B cell (primary cell): ENCODE results near the gene DECR2. TPM values are rescaled to one million over a fixed set of nuclear protein-coding genes. Genes with fewer than 3 reads are reported as not detected.
A peak's percentile ranks its signal among the peaks of the same experiment; 100 is the strongest.

Experiments used
- ATAC-seq: fragments of 200-7000 bp; cut with Tn5 transposase; one replicate; pipeline ENCODE4 v1.10.0; 2021; ENCODE audit warnings: low read depth, mild to moderate bottlenecking, moderate number of reproducible peaks, moderate library complexity
- CTCF ChIA-PET: fragments of 350-600 bp; sonication (Branson Sonifier 250); formaldehyde crosslinking; loops from one replicate; lab custom pipeline; 2021; ENCODE audit warnings: antibody characterized with exemption, inconsistent platforms; lab: Charles Lee
- POLR2A ChIA-PET: fragments of 350-600 bp; sonication (Branson Sonifier 250); formaldehyde crosslinking; loops from one replicate; lab custom pipeline; 2021; ENCODE audit warnings: antibody characterized with exemption; lab: Charles Lee
- DNase-seq: peaks from one replicate; pipeline ENCODE4 v3.0.0; 2013
- H2AFZ ChIP-seq: 2 replicates; pipeline ENCODE4 v1.6.1; 2012; ENCODE audit warnings: mild to moderate bottlenecking, low read depth, low read length; ENCODE audit not compliant: insufficient read depth, poor library complexity, severe bottlenecking
- H3K27ac ChIP-seq, 2 donors: 1 replicate in 1 of 2; 2 replicates in 1 of 2; pipeline ENCODE4 v1.5.1; 2012 to 2013; ENCODE audit warnings: low read length in 2 of 2, mild to moderate bottlenecking in 2 of 2, moderate library complexity in 1 of 2
- H3K27me3 ChIP-seq, 4 experiments: fragments of 200-600 bp in 1 of 4; sonication (generic) in 1 of 4; replicated peaks in 1 of 4; 1 replicate in 2 of 4; 2 replicates in 2 of 4; pipeline versions ENCODE4 v1.6.1 to v1.7.0; 2013 to 2016; ENCODE audit warnings: low read length in 3 of 4, mild to moderate bottlenecking in 2 of 4, mixed read lengths in 1 of 4, moderate library complexity in 1 of 4; ENCODE audit not compliant: insufficient read depth in 4 of 4, control insufficient read depth in 3 of 4; ENCODE audit errors: control extremely low read depth in 1 of 4
- H3K36me3 ChIP-seq, 2 experiments: replicated peaks in 1 of 2; 1 replicate in 1 of 2; 2 replicates in 1 of 2; pipeline versions ENCODE4 v1.6.1 to v1.7.1; 2013; ENCODE audit warnings: low read length in 1 of 2; ENCODE audit not compliant: insufficient read depth in 2 of 2, control insufficient read depth in 1 of 2; ENCODE audit errors: control extremely low read depth in 1 of 2, extremely low read depth in 1 of 2
- H3K4me1 ChIP-seq, 2 donors: fragments of 200-600 bp in 1 of 2; sonication (generic) in 1 of 2; 1 replicate in 1 of 2; 2 replicates in 1 of 2; pipeline versions ENCODE4 v1.5.1 to v1.6.1; 2013 to 2017; ENCODE audit warnings: low read length in 2 of 2; ENCODE audit not compliant: control insufficient read depth in 2 of 2, insufficient read depth in 2 of 2
- H3K4me2 ChIP-seq: replicated peaks from 2 replicates; pipeline ENCODE3; 2012; ENCODE audit warnings: mild to moderate bottlenecking, low read depth, low read length; ENCODE audit not compliant: poor library complexity, severe bottlenecking
- H3K4me3 ChIP-seq, 5 experiments: fragments of 200-600 bp in 1 of 5; sonication (generic) in 1 of 5; 1 replicate in 3 of 5; 2 replicates in 2 of 5; pipeline versions ENCODE4 v1.5.1 to v1.7.0; 2011 to 2016; ENCODE audit warnings: low read length in 4 of 5, mild to moderate bottlenecking in 4 of 5, low read depth in 2 of 5, control low read depth in 1 of 5, moderate library complexity in 1 of 5; ENCODE audit not compliant: insufficient read depth in 1 of 5; ENCODE audit errors: control extremely low read depth in 1 of 5, extremely low read depth in 1 of 5
- H3K79me2 ChIP-seq: fragments of 200-600 bp; sonication (generic); one replicate; pipeline ENCODE4 v1.6.0; 2016; ENCODE audit warnings: low read length; ENCODE audit not compliant: control insufficient read depth, insufficient read depth
- H3K9ac ChIP-seq: fragments of 200-600 bp; sonication (generic); 2 replicates; pipeline ENCODE4 v1.6.1; 2017; ENCODE audit warnings: mild to moderate bottlenecking, low read length, moderate library complexity
- H3K9me3 ChIP-seq, 3 donors: one replicate each; pipeline versions ENCODE4 v1.6.1 to v1.7.1; 2013; ENCODE audit warnings: low read length in 2 of 3; ENCODE audit not compliant: control insufficient read depth in 2 of 3, insufficient read depth in 1 of 3; ENCODE audit errors: control extremely low read depth in 1 of 3
- H4K20me1 ChIP-seq: 2 replicates; pipeline ENCODE4 v1.6.0; 2012; ENCODE audit warnings: mild to moderate bottlenecking, low read length; ENCODE audit not compliant: insufficient read depth, control insufficient read depth, poor library complexity, severe bottlenecking
- H3K27ac Mint-ChIP-seq: one replicate; pipeline ENCODE4 v1.8.0; 2021; ENCODE audit warnings: mixed read lengths
- H3K27me3 Mint-ChIP-seq: one replicate; pipeline ENCODE4 v1.8.0; 2021; ENCODE audit warnings: mixed read lengths
- H3K4me1 Mint-ChIP-seq: one replicate; pipeline ENCODE4 v1.8.0; 2021; ENCODE audit warnings: mixed read lengths
- H3K4me3 Mint-ChIP-seq: one replicate; pipeline ENCODE4 v1.8.0; 2021; ENCODE audit warnings: mixed read lengths
- H3K9me3 Mint-ChIP-seq: one replicate; pipeline ENCODE4 v1.8.0; 2022; ENCODE audit warnings: mixed read lengths; ENCODE audit not compliant: insufficient read depth
- CTCF ChIP-seq: fragments of 200-600 bp; IDR thresholded peaks from one replicate; pipeline ENCODE4 v1.8.0; 2022; ENCODE audit warnings: antibody characterized with exemption, mild to moderate bottlenecking
- EZH2 ChIP-seq: IDR thresholded peaks from 2 replicates; pipeline ENCODE4 v1.6.1; 2012; ENCODE audit warnings: borderline replicate concordance, low read depth, mild to moderate bottlenecking, moderate library complexity, low read length; ENCODE audit not compliant: insufficient read depth, poor library complexity, severe bottlenecking
- WGBS: methylation state at CpG from one replicate; pipeline ENCODE4 v1.1.5; 2013; ENCODE audit warnings: missing lambda C conversion rate; ENCODE audit not compliant: insufficient coverage; 5-methylcytosine and 5-hydroxymethylcytosine counted together
- intact Hi-C: fragments of 100-400 bp; cut with micrococcal nuclease; formaldehyde crosslinking; loops from one replicate; pipeline ENCODE4 v1.10.0; 2022
- polyA plus RNA-seq: library from polyadenylated mRNA; depleted of rRNA; stranded (reverse); fragments of >200 nt; gene quantifications from 2 replicates; pipeline ENCODE4 v1.2.3, GENCODE V29; 2012
- total RNA-seq, 2 donors: library from RNA; stranded (reverse); fragments of 120-200 nt in 1 of 2; gene quantifications; 1 replicate in 1 of 2; 2 replicates in 1 of 2; pipeline versions ENCODE4 v1.2.3 to v1.2.4, GENCODE V29; 2013 to 2022

Gene DECR2
- total and polyA plus RNA-seq, 2 donors (not counting 1 experiment from before 2014, with no cell fraction given) = 11.0 to 16.3 TPM

GRCh38 chr16:370443-370842 lies 31.2 kb upstream of the DECR2 start, which contains the start of gene MRPL28:
Gene MRPL28, minus strand, starts transcription at chr16:370538. Its CDS starts 320 bp downstream, at chr16:370218.
- H3K9me3 ChIP-seq = no peaks in the 10 kb centered on the region
- no peaks in the 10 kb centered on the region for H3K27me3 ChIP-seq
- peaks cover 0 to 49% of the 10 kb centered on the region in 2 experiments for H3K36me3 ChIP-seq
- H3K4me2 ChIP-seq = peak within 1 kb of the TSS; percentile 64
- H3K79me2 ChIP-seq = no peaks in the 10 kb centered on the region
- peak; percentile 99 for ATAC-seq
- Mint-ChIP-seq H3K9me3 (no peaks in the 10 kb centered on the region), H3K4me1 (peaks cover 17% of the 10 kb centered on the region), H3K27me3 (no peaks in the 10 kb centered on the region), H3K27ac (peak within 1 kb of the TSS; percentile 72), H3K4me3 (peak within 1 kb of the TSS; percentile 85)
- H3K27ac ChIP-seq = peak within 1 kb of the TSS; percentile 59 to 66
- POLR2A ChIA-PET = interaction anchor here (0.6 to 1.2 kb wide), 8 partner anchors 12 to 1709 kb away, joined by 3 to 11 read pairs (median 3); partner anchors contain the start of genes AXIN1, DECR2 and RAB11FIP3
- DNase-seq = peak; percentile 95
- peak within 1 kb of the TSS in 3 of 5 experiments; percentile 31 to 47 (median 35) for H3K4me3 ChIP-seq
- CTCF ChIA-PET = interaction anchor here (0.6 to 1.7 kb wide), 6 partner anchors 10 to 305 kb away, joined by 3 to 8 read pairs (median 4); partner anchors contain the start of gene DECR2
- H3K4me1 ChIP-seq = peaks cover 6 to 18% of the 10 kb centered on the region in 2 donors
- 0% methylated on average over 19 of the region's 30 CpGs for WGBS
- H2AFZ ChIP-seq = peak within 1 kb of the TSS; percentile 60
- no peaks in the 10 kb centered on the region for H4K20me1 ChIP-seq
- intact Hi-C loops = loop anchor here (1.0 kb wide), 4 partner anchors 11 to 141 kb away; partner anchors contain the start of genes DECR2, LUC7L and PGAP6
- peak within 1 kb of the TSS; percentile 35 for H3K9ac ChIP-seq
- TF ChIP-seq CTCF (no peak), EZH2 (no peak)

DNA sequence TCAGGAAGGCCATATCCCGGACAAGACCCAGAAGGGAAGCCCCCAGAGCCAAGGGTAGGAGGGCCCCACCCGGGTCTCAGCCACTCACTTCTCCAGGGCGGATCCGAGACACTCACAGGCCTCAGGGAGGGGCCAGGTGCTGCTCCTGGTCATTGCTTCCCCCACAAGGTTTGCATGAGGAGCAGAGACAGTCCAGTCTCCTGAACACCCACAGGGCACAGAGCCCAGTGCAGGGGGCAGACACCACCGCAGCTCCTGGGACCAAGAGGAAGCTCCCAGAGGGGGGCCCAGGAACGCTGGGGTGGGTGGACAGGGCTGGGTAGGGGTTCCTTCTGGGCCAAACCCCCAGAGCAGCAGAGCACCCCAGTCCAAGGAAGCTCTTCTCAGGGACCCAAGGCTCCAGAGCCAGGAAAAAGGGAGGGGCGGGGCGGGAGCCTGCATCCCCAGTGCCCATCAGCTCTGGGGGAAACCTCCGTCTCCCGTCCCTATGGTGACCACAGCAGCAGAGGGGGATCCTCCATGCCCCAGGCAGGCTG lies 30.6 kb upstream of the DECR2 start:
- ATAC-seq = no peak

More for the DNA sequence above, 30.6 kb upstream of the DECR2 start:
- no peak for DNase-seq
- ChIA-PET POLR2A (interaction anchor here (0.6 to 1.2 kb wide), 6 partner anchors 11 to 1708 kb away, joined by 3 to 11 read pairs (median 4); partner anchors contain the start of genes AXIN1 and DECR2), CTCF (interaction anchor here (0.9 to 1.7 kb wide), 7 partner anchors 8 to 305 kb away, joined by 3 to 8 read pairs (median 4); partner anchors contain the start of gene DECR2)
- Mint-ChIP-seq H3K27me3 (no peaks in the 10 kb centered on the region), H3K9me3 (no peaks in the 10 kb centered on the region), H3K4me1 (peaks cover 17% of the 10 kb centered on the region), H3K4me3 (peak overlapping the region; percentile 85), H3K27ac (peak overlapping the region; percentile 72)
- intact Hi-C loops = loop anchor here (1.0 kb wide), 4 partner anchors 10 to 142 kb away; partner anchors contain the start of genes DECR2, LUC7L and PGAP6
- no peak for TF ChIP-seq CTCF
- no peak for TF ChIP-seq EZH2
- WGBS = 59% methylated on average over 9 of the region's 10 CpGs
- Histone ChIP-seq H3K27me3 (no peaks in the 10 kb centered on the region), H3K79me2 (no peaks in the 10 kb centered on the region), H3K4me2 (peak overlapping the region; percentile 64), H3K9ac (peak overlapping the region; percentile 35), H3K4me1 (peaks cover 6 to 18% of the 10 kb centered on the region in 2 donors), H4K20me1 (no peaks in the 10 kb centered on the region), H3K9me3 (no peaks in the 10 kb centered on the region), H3K4me3 (peak overlapping the region in 3 of 5 experiments; percentile 31 to 47 (median 35)), H3K36me3 (peaks cover 0 to 52% of the 10 kb centered on the region in 2 experiments), H3K27ac (peak overlapping the region; percentile 59 to 66), H2AFZ (peak overlapping the region; percentile 60)
